HEK293T (cell line): Measurements from ENCODE around the gene ASAP3.

ENCODE experiments used
- ELF4 ChIP-seq: fragments of 450-650 bp; IDR thresholded peaks from 2 replicates; pipeline ENCODE4 v1.6.1; 2017; ENCODE audit warnings: antibody characterized with exemption
- FOXM1 ChIP-seq: fragments of 450-650 bp; IDR thresholded peaks from 2 replicates; pipeline ENCODE4 v1.6.1; 2017; ENCODE audit warnings: mild to moderate bottlenecking, borderline replicate concordance
- HDGF ChIP-seq: fragments of 450-650 bp; IDR thresholded peaks from 2 replicates; pipeline ENCODE4 v1.6.1; 2017; ENCODE audit warnings: antibody characterized with exemption, borderline replicate concordance
- L3MBTL2 ChIP-seq: fragments of 450-650 bp; conservative IDR thresholded peaks from 2 replicates; pipeline ENCODE4 v1.6.1; 2016; ENCODE audit warnings: mild to moderate bottlenecking
- LEF1 ChIP-seq: fragments of 450-650 bp; IDR thresholded peaks from 2 replicates; pipeline ENCODE4 v1.6.1; 2017; ENCODE audit warnings: mild to moderate bottlenecking, borderline replicate concordance
- SUZ12 ChIP-seq: fragments of 450-650 bp; IDR thresholded peaks from 2 replicates; pipeline ENCODE4 v1.6.1; 2016; ENCODE audit warnings: mild to moderate bottlenecking
- ZNF384 ChIP-seq: fragments of 450-650 bp; IDR thresholded peaks from 2 replicates; pipeline ENCODE4 v1.6.1; 2016

DNA sequence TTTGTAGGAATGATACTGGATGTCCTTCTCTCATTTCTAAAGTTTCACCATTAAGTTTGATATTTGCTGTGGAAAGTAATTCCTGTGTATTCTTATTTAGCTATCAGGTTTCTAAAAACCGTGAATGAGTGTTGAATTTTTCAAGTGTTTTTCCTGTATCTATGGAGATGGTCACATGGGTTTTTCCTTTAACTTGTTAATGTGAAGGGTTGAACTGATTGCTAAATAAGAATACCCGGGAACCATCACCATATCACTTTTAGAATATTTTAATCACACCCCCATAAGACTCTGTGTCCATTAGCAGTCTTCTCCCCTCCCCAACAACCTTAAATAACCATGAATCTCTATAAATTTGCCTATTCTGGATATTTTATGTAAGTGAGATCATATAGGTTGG lies 16.5 kb upstream of the ASAP3 start:
- TF ChIP-seq FOXM1 = no peak
- no peak for TF ChIP-seq SUZ12
- no peak for TF ChIP-seq LEF1
- no peak for TF ChIP-seq ELF4
- no peak for TF ChIP-seq L3MBTL2
- no peak for TF ChIP-seq ZNF384
- no peak for TF ChIP-seq HDGF
